ENCODE data around the gene ONECUT2. TPM values are rescaled to one million over a fixed set of nuclear protein-coding genes. Genes with fewer than 3 reads are reported as not detected.
"Not testable (repeated sequence)": the region's sequence is repeated elsewhere in the genome, so short reads cannot be mapped to it uniquely, and the experiment has no call there.

Gene ONECUT2
- 1.2 and 1.5 TPM in 2 replicates for total RNA-seq (2014; rRNA removed; shearing (Covaris generic))

GRCh38 chr18:57434536-57435494, at the start of gene ONECUT2:
ONECUT2 (plus strand) TSS chr18:57435374; CDS start chr18:57435717, 343 bp downstream.
- DNase-seq (ENCODE audit: low read depth), result peak; percentile 95

GRCh38 chr18:57389271-57389670, 45.9 kb upstream of the ONECUT2 start:
- DNase-seq (ENCODE audit: low read depth), result peak; percentile 22

- DNase-seq (ENCODE audit: low read depth), result no peak
Measured at GRCh38 chr18:57390044-57390443, 45.1 kb upstream of the ONECUT2 start.

- DNase-seq (ENCODE audit: low read depth), result not testable (repeated sequence)
Measured at GRCh38 chr18:57394749-57395148, 40.4 kb upstream of the ONECUT2 start.

GRCh38 chr18:57396831-57397230, 38.3 kb upstream of the ONECUT2 start:
- peak; percentile 84 for DNase-seq (ENCODE audit: low read depth)

GRCh38 chr18:57397440-57398132, 37.6 kb upstream of the ONECUT2 start:
- peak; percentile 99 for DNase-seq (ENCODE audit: low read depth)

- DNase-seq (ENCODE audit: low read depth), result no peak
Measured at GRCh38 chr18:57404345-57404744, 30.8 kb upstream of the ONECUT2 start.

- DNase-seq (ENCODE audit: low read depth), result no peak
Measured at GRCh38 chr18:57409650-57410049, 25.5 kb upstream of the ONECUT2 start.

- DNase-seq (ENCODE audit: low read depth), result no peak
Measured at GRCh38 chr18:57410749-57411148, 24.4 kb upstream of the ONECUT2 start.

GRCh38 chr18:57416542-57416941, 18.6 kb upstream of the ONECUT2 start:
- DNase-seq (ENCODE audit: low read depth), result no peak

- no peak for DNase-seq (ENCODE audit: low read depth)
Measured at GRCh38 chr18:57422313-57422872, 12.8 kb upstream of the ONECUT2 start.

GRCh38 chr18:57423821-57424220, 11.4 kb upstream of the ONECUT2 start:
- no peak for DNase-seq (ENCODE audit: low read depth)

GRCh38 chr18:57425096-57425495, 10.1 kb upstream of the ONECUT2 start:
- no peak for DNase-seq (ENCODE audit: low read depth)

GRCh38 chr18:57426187-57426586, 9.0 kb upstream of the ONECUT2 start:
- DNase-seq (ENCODE audit: low read depth), result no peak

GRCh38 chr18:57427429-57428201, 7.6 kb upstream of the ONECUT2 start:
- DNase-seq (ENCODE audit: low read depth), result no peak

GRCh38 chr18:57428221-57429150, 6.7 kb upstream of the ONECUT2 start:
- no peak for DNase-seq (ENCODE audit: low read depth)

GRCh38 chr18:57429167-57430078, 5.8 kb upstream of the ONECUT2 start:
- DNase-seq (ENCODE audit: low read depth), result no peak

- DNase-seq (ENCODE audit: low read depth), result no peak
Measured at GRCh38 chr18:57430079-57431001, 4.8 kb upstream of the ONECUT2 start.
